Thymus (tissue), 11 donors: Measurements from ENCODE around the gene LEMD2. TPM values are rescaled to one million over a fixed set of nuclear protein-coding genes. Genes with fewer than 3 reads are reported as not detected.

Source experiments
- DNase-seq, 9 donors: peaks; one replicate each; pipeline ENCODE4 v3.0.0-alpha.2; 2013; ENCODE audit warnings: low spot score in 9 of 9, low read depth in 6 of 9, missing footprints in 1 of 9
- H3K27ac ChIP-seq, 2 donors: one replicate each; pipeline ENCODE4 v1.5.1; 2013; ENCODE audit warnings: control low read depth in 1 of 2, low read depth in 1 of 2, low read length in 1 of 2, mild to moderate bottlenecking in 1 of 2, moderate library complexity in 1 of 2
- H3K27me3 ChIP-seq, 2 donors: one replicate each; pipeline ENCODE4 v1.5.1; 2013; ENCODE audit warnings: low read length in 1 of 2; ENCODE audit not compliant: control insufficient read depth in 2 of 2, insufficient read depth in 1 of 2
- H3K36me3 ChIP-seq, 2 donors: one replicate each; pipeline ENCODE4 v1.5.1; 2013; ENCODE audit warnings: low read length in 1 of 2, mild to moderate bottlenecking in 1 of 2, moderate library complexity in 1 of 2; ENCODE audit not compliant: control insufficient read depth in 2 of 2, insufficient read depth in 2 of 2
- H3K4me1 ChIP-seq, 2 donors: one replicate each; pipeline ENCODE4 v1.5.1; 2013; ENCODE audit warnings: low read length in 2 of 2; ENCODE audit not compliant: control insufficient read depth in 2 of 2, insufficient read depth in 2 of 2
- H3K4me3 ChIP-seq, 2 donors: one replicate each; pipeline ENCODE4 v1.5.1; 2013; ENCODE audit warnings: low read length in 2 of 2, control low read depth in 1 of 2, mild to moderate bottlenecking in 1 of 2
- H3K9me3 ChIP-seq, 2 donors: one replicate each; pipeline ENCODE4 v1.5.1; 2013; ENCODE audit warnings: low read length in 1 of 2, mild to moderate bottlenecking in 1 of 2; ENCODE audit not compliant: control insufficient read depth in 2 of 2, insufficient read depth in 1 of 2
- WGBS: extraction: QIAGEN DNeasy Blood & Tissue Kit; methylation state at CpG from one replicate; pipeline ENCODE4 v1.1.7; 2013; 5-methylcytosine and 5-hydroxymethylcytosine counted together
- polyA plus RNA-seq: library from polyadenylated mRNA; stranded (reverse); fragments of 200-250 nt; gene quantifications from one replicate; pipeline ENCODE4 v1.2.3, GENCODE V29; 2013
- total RNA-seq: library from RNA; stranded (reverse); fragments of 120-200 nt; gene quantifications from one replicate; pipeline ENCODE4 v1.2.4, GENCODE V29; 2013
- donor health status: healthy.

LEMD2 gene
- total and polyA plus RNA-seq, 2 donors, result 39.6 to 67.5 TPM

DNA sequence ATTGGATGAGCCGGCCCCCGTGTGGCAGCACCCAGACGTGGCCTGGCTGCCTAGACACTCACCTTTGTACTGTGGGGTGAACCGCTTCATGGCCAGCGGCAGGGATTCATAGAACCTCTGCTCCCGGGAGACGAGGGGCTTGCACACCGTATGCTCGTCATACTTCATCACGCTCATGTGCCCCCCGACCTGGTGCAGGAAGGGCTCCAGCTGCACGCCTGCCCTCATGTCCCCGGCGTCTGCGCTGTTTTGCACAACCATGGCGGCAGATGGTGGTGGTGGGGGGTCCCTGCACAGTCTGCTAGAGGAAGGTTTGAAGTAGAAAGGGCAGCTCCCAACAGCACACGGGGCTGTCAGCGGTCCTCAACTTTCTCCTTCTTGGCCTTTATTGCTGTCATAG lies 53.7 kb downstream of the LEMD2 start:
- H3K27ac ChIP-seq, result no peak overlapping the region
- WGBS, result 89% methylated on average over 18 of the region's 18 CpGs
- no peak overlapping the region for H3K4me3 ChIP-seq
- no peaks in the 10 kb centered on the region for H3K9me3 ChIP-seq
- H3K4me1 ChIP-seq, result no peaks in the 10 kb centered on the region
- DNase-seq, result no peak
- H3K27me3 ChIP-seq, result peaks cover 0 to 2% of the 10 kb centered on the region in 2 donors
- no peaks in the 10 kb centered on the region for H3K36me3 ChIP-seq

DNA sequence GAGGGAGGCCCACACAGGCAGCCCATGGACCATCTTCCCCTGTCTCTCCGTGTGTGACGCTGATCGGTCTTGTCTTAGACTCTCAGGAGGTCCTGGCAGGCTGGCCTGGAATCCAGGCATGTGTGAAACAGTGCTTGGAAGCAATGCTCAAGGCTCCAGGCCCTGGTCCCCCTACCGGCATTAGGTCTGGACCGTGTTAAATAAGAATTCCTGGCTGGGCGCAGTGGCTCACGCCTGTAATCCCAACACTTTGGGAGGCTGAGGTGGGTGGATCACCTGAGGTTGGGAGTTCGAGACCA lies 55.3 kb downstream of the LEMD2 start:
- H3K36me3 ChIP-seq, result no peaks in the 10 kb centered on the region
- DNase-seq, result no peak
- peaks cover 0 to under 1% of the 10 kb centered on the region in 2 donors for H3K27me3 ChIP-seq
- H3K4me3 ChIP-seq, result no peak overlapping the region
- H3K27ac ChIP-seq, result no peak overlapping the region
- H3K4me1 ChIP-seq, result no peaks in the 10 kb centered on the region
- H3K9me3 ChIP-seq, result no peaks in the 10 kb centered on the region
- 97% methylated on average over 8 of the region's 8 CpGs for WGBS

DNA sequence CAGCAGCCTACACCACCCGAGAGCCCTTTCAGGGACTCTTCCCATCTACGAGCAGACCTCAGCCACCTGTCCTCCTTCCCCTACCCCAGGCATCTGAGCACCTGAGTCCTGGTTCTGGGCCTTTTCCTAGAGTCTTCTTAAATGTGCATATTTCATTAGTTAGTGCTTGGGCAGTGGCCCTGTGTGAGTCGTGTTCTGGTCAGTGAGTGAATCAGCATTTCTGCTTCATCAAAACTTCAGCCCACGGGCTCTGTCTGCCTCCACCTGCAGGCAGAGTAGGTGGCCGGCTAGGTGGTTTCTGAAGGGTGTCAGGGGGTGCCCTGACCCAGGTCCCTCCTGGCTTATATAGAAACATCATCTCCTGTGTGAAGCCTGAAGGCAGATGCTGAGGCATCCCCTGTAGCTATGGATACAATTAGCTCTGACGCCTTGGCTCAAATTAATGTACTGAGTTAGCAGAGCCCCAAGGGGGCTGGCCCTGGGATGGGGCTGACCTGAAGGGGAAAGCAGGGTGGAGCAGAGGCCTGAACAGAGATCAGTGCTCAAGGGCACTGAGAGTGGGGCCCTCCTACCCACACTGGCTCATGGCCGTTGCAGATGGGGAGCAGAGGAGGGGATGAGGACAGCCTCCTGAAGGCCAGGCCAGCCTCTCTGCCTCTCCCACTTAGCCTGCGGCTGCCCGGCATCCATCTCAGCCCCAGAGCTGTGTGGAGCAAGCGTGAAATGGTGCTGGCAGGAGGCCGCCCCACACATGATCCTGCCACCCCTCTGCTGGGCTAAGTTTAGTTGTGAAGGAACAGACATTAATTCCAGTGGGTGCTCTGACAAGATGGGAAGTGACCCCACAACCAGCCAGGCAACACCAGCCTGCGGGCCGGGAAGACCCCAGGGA lies 55.9 kb downstream of the LEMD2 start:
- H3K27ac ChIP-seq, result no peak overlapping the region
- DNase-seq, result no peak

DNA sequence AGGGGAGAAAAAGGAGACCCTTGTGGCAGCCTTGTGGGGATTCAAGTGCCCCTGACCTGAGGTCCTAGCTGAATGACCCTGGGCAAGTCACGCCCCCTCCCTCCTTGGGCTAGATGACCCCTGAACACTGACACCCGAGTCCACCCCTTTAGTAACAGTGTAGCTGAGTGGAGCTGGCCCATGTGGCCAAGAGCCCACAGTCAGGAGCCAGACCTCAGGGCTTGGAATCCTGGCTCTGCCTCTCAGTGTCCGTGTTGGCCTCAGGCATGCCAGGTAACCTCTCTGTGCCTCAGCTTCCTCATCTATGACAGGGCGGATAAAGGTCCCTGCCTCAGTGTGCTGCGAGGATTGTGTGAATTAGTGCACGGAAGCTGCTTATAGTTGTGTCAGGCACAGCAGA lies 56.5 kb downstream of the LEMD2 start:
- Histone ChIP-seq H3K9me3 (no peaks in the 10 kb centered on the region), H3K27ac (no peak overlapping the region), H3K4me3 (no peak overlapping the region), H3K36me3 (no peaks in the 10 kb centered on the region), H3K27me3 (peaks cover 0 to 3% of the 10 kb centered on the region in 2 donors), H3K4me1 (no peaks in the 10 kb centered on the region)
- no peak for DNase-seq
- 97% methylated on average over 6 of the region's 6 CpGs for WGBS

More for the DNA sequence above, 55.9 kb downstream of the LEMD2 start:
- peaks cover 0 to 3% of the 10 kb centered on the region in 2 donors for H3K27me3 ChIP-seq
- 95% methylated on average over 13 of the region's 13 CpGs for WGBS
- H3K4me1 ChIP-seq, result no peaks in the 10 kb centered on the region
- H3K36me3 ChIP-seq, result no peaks in the 10 kb centered on the region
- no peaks in the 10 kb centered on the region for H3K9me3 ChIP-seq
- no peak overlapping the region for H3K4me3 ChIP-seq

DNA sequence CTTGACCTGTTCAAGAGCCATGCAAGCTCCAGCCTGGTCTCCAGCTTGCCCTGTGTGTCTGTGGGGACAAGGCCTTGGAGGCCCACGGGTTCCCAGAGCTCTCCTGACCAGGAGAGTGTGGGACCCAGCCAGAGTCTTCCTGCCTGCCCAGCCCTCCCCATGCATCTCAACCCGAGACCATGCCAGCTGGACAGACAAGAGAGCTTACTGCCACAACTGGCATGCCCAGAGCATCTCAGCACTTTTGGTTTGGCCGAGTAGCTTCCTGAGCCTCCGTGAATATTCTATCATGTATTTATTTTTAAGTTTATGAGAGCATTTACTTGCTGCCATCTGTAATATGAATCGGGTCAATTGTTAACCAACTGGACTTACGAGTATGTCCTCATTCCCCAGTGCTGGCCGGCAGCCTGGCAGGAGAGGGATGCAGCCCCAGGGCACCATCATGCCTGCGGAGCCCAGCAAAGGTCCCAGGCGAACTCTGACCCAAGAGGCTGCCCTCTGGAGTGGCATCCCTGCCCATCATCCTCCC lies 57.1 kb downstream of the LEMD2 start:
- Histone ChIP-seq H3K4me1 (no peaks in the 10 kb centered on the region), H3K4me3 (no peak overlapping the region), H3K36me3 (no peaks in the 10 kb centered on the region), H3K9me3 (no peaks in the 10 kb centered on the region), H3K27ac (no peak overlapping the region), H3K27me3 (peaks cover 0 to 5% of the 10 kb centered on the region in 2 donors)
- 95% methylated on average over 9 of the region's 9 CpGs for WGBS
- DNase-seq, result no peak

DNA sequence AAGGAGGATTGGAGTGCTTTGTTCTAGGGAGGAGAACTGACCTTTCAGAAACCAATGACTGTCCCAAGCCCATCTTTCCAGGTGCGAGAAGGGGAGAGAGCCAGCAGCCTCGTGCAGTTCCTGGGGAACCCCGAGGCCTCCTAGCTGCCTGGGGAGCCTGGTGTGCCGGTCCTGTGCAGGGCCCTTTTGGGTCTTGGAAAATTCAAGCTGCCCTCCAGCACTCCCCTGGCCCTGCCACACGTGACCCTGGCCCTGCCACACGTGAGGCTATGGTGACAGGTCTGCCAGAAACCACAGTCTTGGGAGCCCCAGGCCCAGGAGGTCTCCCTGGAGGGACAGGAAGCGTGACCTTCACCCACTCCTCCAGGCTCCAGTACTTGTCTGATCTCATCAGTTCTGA lies 57.9 kb downstream of the LEMD2 start:
- Histone ChIP-seq H3K9me3 (no peaks in the 10 kb centered on the region), H3K4me1 (no peaks in the 10 kb centered on the region), H3K4me3 (no peak overlapping the region), H3K36me3 (no peaks in the 10 kb centered on the region), H3K27me3 (peaks cover 0 to 6% of the 10 kb centered on the region in 2 donors), H3K27ac (no peak overlapping the region)
- 92% methylated on average over 7 of the region's 7 CpGs for WGBS
- DNase-seq, result no peak

DNA sequence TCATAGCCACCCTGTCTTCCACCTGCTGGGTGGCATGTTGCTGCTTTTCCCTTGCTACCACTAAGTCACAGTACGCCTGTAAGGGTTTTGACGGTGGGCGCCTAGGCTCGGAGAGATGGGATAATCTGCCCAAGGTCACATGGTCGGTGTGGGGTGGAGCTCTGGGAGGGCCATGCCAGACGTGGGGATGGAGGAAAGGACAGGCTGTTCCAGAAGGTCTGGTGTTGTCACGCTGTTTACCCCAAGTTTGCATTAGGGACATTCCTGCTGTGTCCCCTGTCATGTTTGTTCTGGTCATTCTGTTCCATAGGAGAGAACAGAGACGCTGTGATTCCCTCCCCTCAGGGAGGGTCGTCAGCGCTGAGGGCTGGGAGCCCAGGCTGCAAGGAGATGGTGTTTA lies 58.3 kb downstream of the LEMD2 start:
- DNase-seq, result no peak
- no peak overlapping the region for H3K4me3 ChIP-seq
- no peaks in the 10 kb centered on the region for H3K4me1 ChIP-seq
- no peak overlapping the region for H3K27ac ChIP-seq
- WGBS, result 96% methylated on average over 10 of the region's 10 CpGs
- H3K9me3 ChIP-seq, result no peaks in the 10 kb centered on the region
- no peaks in the 10 kb centered on the region for H3K36me3 ChIP-seq
- peaks cover 0 to 6% of the 10 kb centered on the region in 2 donors for H3K27me3 ChIP-seq

DNA sequence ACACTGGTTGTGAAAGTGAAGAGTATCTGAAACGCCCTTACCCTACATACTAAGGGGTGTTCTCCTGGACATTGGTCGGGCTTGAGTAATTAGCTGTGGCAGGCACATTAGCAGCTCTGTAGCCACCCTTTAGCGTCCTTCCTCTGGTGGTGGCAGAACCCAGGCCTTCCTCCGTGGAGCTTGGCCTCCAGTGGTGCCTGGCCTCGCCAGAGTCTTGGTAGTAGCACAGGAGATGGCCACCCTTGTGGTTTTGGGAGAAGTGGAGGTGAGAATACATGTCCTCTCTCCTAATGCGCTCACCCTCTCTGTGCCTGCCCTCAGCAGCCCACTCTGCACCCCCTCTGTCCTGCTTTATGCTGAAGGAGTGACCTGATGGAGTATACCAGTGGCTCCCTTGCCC lies 59.9 kb downstream of the LEMD2 start:
- no peak overlapping the region for H3K27ac ChIP-seq
- H3K27me3 ChIP-seq, result peaks cover 0 to 9% of the 10 kb centered on the region in 2 donors
- WGBS, result 92% methylated on average over 6 of the region's 6 CpGs
- H3K4me1 ChIP-seq, result peaks cover 0 to 3% of the 10 kb centered on the region in 2 donors
- no peaks in the 10 kb centered on the region for H3K9me3 ChIP-seq
- no peak overlapping the region for H3K4me3 ChIP-seq
- no peak for DNase-seq
- H3K36me3 ChIP-seq, result no peaks in the 10 kb centered on the region

DNA sequence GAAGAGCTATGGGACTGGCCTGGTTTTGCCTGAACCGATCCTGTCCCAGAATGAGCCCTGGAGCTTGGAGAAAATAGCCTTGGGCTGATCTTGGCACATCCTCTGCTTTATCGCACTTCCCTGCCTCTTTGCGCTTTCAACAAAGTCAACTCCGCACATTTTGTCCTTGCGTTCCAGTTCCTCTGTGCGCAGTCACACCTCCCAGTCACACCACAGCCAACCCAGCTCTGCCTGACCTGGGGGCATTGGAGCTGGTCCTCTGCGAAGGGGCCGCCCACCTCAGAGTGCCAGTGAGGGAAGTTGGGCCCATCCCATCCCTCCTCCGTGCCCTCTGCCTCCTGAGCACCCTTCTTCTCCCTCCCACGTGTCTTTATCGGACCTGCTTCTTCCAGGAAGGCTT lies 60.5 kb downstream of the LEMD2 start:
- DNase-seq, result no peak
- 91% methylated on average over 11 of the region's 11 CpGs for WGBS
- H3K27ac ChIP-seq, result no peak overlapping the region
- H3K9me3 ChIP-seq, result no peaks in the 10 kb centered on the region
- H3K27me3 ChIP-seq, result peaks cover 0 to 14% of the 10 kb centered on the region in 2 donors
- no peak overlapping the region for H3K4me3 ChIP-seq
- peaks cover 0 to 3% of the 10 kb centered on the region in 2 donors for H3K4me1 ChIP-seq
- no peaks in the 10 kb centered on the region for H3K36me3 ChIP-seq
